RKO (cell line): ENCODE measurements around the gene CCDC107.
A peak's percentile ranks its signal among the peaks of the same experiment; 100 is the strongest.
"Not testable (repeated sequence)": the region's sequence is repeated elsewhere in the genome, so short reads cannot be mapped to it uniquely, and the experiment has no call there.

ENCODE experiments used
- DNase-seq: peaks from one replicate; pipeline ENCODE4 v3.0.0-alpha.2; 2016; ENCODE audit warnings: low spot score

CCDC107 gene

GRCh38 chr9:35638751-35639150, 19.3 kb upstream of the CCDC107 start:
- not testable (repeated sequence) for DNase-seq

DNA sequence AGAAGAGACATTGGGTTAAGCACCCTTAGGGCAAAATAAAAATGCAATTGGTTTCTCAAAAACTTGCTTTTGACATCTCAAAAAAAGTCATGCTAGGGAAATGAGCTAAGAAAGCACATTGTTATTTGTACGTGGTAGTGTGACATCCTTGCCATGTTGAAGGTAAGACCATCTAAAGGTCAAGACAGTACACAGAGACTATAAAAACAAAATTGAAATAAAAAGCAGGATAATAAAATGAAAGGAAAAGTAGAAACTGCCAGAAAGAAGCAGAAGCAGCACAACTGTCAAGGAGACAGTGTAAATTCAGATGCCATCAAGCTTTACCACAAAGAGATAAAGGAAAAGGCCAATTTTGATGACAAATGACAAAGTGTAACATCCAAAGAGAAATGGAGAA, 18.9 kb upstream of the CCDC107 start:
- DNase-seq, result not testable (repeated sequence)

- no peak for DNase-seq
These were observed 18.5 kb upstream of the CCDC107 start for GRCh38 chr9:35639631-35640030.

DNA sequence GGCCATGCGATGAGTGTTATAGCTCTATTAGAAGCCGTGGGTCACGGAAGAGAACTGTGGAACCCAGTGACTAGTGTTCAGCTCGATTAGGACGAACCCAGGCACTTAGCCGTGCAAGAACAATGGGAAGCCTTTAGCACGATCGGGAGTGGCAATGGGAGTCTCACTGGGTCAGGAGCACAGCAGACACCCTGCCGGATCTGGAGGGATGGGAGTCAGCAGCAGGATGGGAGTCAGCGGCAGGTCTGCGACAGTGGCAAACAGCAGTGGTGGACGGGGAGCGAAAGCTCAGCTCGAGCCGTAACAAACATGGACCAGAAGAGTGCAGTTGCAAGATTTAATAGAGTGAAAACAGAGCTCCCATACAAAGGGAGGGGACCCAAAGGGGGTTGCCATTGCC, 17.7 kb upstream of the CCDC107 start:
- not testable (repeated sequence) for DNase-seq

DNA sequence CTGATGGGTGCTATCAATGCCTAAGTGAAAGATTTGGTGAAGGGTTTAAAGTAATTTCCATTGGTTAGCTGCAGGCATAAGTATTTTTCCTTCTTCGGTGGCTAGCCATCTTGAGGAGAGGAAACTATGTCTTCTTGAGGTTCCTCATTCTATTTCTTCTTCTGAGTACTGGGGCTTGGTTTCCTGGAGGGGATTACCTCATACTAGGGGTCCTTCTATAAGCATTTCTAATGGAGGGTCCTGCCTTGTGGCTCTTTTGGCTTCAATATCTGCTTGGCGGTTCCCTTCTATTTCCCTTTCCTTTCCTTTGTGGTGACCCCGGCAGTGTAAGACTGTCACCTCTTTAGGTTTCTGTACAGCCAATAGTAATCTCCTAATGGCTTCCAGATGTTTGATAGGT, 16.6 kb upstream of the CCDC107 start:
- not testable (repeated sequence) for DNase-seq

- DNase-seq, result no peak
These were observed 15.0 kb upstream of the CCDC107 start for GRCh38 chr9:35643046-35643445.

- not testable (repeated sequence) for DNase-seq
These were observed 12.4 kb upstream of the CCDC107 start for GRCh38 chr9:35645736-35646135.

DNA sequence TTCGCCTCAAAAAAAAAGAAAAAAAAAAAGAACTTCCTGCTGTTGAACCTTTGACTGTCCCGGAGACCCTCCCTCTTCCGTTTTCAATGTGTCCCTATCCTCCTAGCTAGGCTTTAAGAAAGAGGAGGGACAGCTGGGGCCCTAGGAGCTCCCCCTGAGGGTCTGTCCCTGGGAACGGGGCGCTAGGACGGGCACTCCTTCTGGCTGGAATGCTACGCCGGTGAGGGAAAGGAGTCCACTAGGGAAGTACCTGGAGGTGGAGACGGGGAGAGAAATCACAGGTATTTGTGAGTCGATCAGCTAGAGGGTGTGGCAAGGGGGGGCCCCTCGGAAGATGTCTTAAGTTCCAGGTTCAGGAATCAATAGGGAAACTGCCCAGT, 11.9 kb upstream of the CCDC107 start:
- DNase-seq, result no peak

GRCh38 chr9:35646533-35647265, 11.4 kb upstream of the CCDC107 start:
- peak; percentile 92 for DNase-seq

DNA sequence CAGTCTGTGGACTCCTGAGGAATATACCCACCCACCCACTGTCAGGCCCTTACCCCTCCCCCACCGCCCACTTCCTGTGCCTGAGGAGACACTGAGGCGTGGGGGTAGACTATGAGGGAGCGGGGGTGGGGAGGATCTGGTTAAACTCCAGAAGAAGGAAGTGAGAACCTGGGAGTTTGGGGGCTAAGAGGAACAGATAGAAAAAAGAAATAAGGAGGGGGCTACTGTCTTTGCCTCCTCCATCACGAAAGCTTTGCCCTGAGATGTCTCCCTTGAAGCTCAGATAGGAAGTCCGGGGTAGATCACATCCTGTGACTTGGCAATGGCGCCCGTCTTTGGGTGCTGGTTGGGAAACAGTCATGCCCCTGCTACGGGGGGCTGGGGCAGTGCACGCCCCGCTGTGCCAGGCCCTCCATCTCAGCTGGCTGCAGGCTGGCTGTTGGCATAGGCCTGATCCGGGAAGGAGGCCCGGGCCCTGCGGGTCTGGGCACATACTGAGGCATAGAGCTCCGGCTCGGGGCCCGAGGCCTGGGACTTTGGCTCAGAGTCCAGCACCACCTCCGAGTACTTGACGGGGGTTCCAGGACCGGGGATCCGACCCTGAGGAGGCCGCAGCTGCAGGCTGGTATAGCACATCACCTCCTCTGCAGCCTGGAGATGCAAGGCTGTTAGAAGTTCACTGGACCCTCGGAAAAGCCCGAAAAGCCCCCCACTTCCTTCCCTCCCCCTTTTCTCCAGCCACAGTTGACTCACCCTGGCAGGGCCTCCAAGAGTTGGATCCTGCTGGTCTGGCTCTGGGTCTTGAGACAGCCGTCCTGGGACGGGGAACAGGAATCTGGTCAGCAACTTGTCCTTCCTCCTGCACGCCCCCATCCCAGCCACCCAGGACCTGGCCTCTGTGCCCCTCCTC, 8.4 kb upstream of the CCDC107 start:
- DNase-seq, result no peak

DNA sequence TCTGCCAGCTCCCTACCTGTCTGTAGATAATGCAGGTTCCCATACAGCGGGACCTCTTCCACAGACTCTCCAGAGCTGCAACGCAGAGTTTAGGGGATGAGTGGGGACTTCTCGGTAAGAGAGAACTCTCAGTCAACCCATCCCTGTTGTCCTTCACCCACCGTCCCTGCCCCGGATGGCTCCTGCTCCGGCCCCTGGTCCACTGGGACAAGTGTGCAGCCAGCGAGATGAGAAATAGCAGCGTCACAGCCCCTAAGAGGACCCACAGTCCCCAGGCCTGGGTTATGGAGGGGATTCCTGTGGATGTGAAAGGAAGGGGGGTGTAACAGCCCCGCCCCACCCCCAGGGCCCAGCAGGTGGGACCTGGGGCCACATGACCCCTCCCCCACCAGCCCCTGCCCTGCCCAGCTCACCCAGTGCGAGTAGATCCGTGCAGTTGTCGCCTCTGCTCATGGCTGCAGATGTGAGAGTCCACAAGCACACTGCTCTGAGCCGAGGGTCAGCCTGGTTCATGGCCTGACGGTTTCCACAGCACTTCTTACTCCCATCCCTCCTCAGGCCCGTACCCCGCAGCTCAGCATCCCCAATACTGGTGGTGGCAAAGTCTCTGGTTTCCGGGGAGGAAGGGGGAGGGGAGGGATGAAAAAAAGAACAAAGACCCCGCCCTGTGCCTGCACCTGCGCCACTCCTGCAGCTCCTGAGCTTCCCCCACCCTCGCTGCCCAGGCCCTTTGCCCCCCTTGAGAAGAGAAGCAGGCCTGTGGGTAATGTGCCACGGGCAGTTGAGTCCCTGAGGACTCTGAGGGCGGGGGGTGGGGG, 7.5 kb upstream of the CCDC107 start, which contains the start of gene SIT1:
SIT1 (minus strand) TSS at position 591 of the 818 bp plus-strand sequence; CDS start at position 513, 78 bp downstream.
- DNase-seq, result no peak

DNA sequence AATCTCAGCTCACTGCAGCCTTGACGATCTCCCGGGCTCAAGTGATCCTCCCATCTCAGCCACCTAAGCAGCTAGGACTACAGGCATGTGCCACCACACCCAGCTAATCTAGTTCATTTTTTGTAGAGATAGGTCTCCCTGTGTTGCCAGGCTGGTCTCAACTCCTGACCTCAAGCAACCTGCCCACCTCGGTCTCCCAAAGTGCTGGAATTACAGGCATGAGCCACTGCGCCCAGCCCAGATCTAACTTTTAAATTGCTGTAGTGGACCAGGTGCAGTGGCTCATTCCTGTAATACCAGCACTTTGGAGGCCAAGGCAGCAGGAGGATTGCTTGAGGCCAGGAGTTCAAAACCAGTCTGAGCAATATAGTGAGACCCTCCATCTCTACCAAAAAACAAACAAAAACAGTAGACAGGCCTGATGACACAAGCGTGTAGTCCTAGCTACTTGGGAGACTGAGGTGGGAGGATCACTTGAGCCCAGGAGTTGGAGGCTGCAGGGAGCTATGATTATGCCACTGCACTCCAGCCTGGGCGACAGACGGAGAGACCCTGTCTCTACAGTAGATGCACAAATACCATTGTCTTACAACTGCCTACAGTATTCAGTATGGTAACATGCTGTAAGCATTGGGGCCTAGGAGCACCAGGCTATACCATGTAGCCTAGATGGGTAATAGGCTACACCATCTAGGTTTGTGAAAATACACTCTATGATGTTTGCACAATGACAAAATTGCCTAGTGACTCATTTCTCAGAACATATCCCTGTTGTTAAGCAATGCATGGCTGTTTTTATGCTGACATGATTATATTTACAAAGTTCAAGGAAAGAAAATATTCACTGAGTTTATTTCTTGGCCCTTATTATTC, 5.9 kb upstream of the CCDC107 start:
- DNase-seq, result peak; percentile 35

GRCh38 chr9:35652829-35653209, 5.3 kb upstream of the CCDC107 start:
- DNase-seq, result no peak

GRCh38 chr9:35653611-35654010, 4.5 kb upstream of the CCDC107 start:
- DNase-seq, result no peak

DNA sequence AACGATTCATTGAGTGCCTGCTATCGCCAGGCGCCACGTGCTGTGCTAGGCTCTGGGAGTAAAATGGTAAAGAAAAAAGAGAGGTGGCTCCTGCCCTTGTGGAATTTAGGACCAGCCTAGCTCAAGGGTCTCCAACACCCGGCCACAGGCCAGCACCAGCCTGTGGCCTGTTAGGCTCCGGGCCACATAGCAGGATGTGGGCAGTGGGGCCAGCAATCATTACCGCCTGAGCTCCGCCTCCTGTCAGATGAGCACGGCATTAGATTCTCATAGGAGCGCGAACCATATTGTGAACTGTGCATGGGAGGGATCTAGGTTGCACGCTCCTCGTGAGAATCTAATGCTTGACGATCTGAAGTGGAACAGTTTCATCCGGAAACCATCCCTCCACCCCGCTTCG, 1.7 kb upstream of the CCDC107 start:
- DNase-seq, result no peak

GRCh38 chr9:35656831-35657545, 1.1 kb upstream of the CCDC107 start:
- no peak for DNase-seq

- DNase-seq, result peak; percentile 99
These were observed 451 bp upstream of the CCDC107 start, which contains the start of gene RMRP for GRCh38 chr9:35657546-35658136. TSS of gene RMRP (minus strand) at chr9:35658019.

- peak; percentile 85 for DNase-seq
These were observed 802 bp downstream of the CCDC107 start for GRCh38 chr9:35658968-35659220.

GRCh38 chr9:35659340-35659739, 1.2 kb downstream of the CCDC107 start:
- peak; percentile 64 for DNase-seq

DNA sequence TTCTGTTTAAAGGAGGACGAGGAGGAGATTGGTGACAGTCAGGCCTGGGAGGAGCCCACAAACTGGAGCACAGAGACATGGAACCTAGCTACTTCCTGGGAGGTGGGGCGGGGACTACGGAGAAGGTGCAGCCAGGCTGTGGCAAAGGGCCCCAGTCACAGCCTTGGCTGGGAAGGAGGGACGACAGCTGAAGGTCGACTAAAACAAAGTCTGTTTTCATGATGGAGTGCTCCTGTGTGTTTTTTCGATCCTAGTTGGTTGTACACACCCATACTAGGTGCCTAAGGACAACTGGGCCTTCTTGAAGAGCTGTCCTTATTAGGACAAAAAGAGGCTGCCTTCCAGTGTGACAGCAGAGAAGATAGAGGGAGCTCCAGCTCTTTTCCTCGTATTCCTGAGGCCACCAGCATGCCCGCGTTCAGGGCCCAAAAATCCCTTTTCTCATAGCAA, 2.9 kb downstream of the CCDC107 start:
- DNase-seq, result peak; percentile 66
